GM23338 (cell line): ENCODE results near the gene PIANP. TPM values are rescaled to one million over a fixed set of nuclear protein-coding genes. Genes with fewer than 3 reads are reported as not detected.

ENCODE experiments used
- ATAC-seq: fragments of 200-7000 bp; cut with Tn5 transposase; 3 replicates; pipeline ENCODE4 v1.9.1; 2020
- DNase-seq: peaks from one replicate; pipeline ENCODE4 v3.0.0-alpha.2; 2015; ENCODE audit warnings: low spot score
- H2AFZ ChIP-seq: fragments of 200-600 bp; sonication (generic); 2 replicates; pipeline ENCODE4 v1.8.0; 2016; ENCODE audit warnings: antibody characterized with exemption, mild to moderate bottlenecking, moderate library complexity
- H3F3A ChIP-seq: fragments of 200-600 bp; sonication (generic); replicated peaks from 2 replicates; pipeline ENCODE4 v1.8.0; 2017; ENCODE audit warnings: antibody characterized with exemption, mixed run types, low read depth
- H3K27ac ChIP-seq: fragments of 200-600 bp; sonication (generic); 2 replicates; pipeline ENCODE4 v1.6.1; 2016; ENCODE audit warnings: low read depth
- H3K27me3 ChIP-seq: fragments of 200-600 bp; sonication (generic); 2 replicates; pipeline ENCODE4 v1.8.0; 2016; ENCODE audit warnings: mild to moderate bottlenecking, mixed run types, moderate library complexity; ENCODE audit not compliant: insufficient read depth
- H3K36me3 ChIP-seq: fragments of 200-600 bp; sonication (generic); 2 replicates; pipeline ENCODE4 v1.8.0; 2016; ENCODE audit warnings: mild to moderate bottlenecking; ENCODE audit not compliant: insufficient read depth
- H3K4me1 ChIP-seq: fragments of 200-600 bp; sonication (generic); 2 replicates; pipeline ENCODE4 v1.8.0; 2016; ENCODE audit warnings: mild to moderate bottlenecking, moderate library complexity; ENCODE audit not compliant: insufficient read depth
- H3K4me2 ChIP-seq: fragments of 200-600 bp; sonication (generic); 2 replicates; pipeline ENCODE4 v1.7.1; 2017; ENCODE audit warnings: mixed run types
- H3K4me3 ChIP-seq: fragments of 200-600 bp; sonication (generic); 2 replicates; pipeline ENCODE4 v1.6.1; 2016; ENCODE audit warnings: mixed run types
- H3K79me2 ChIP-seq: fragments of 200-600 bp; sonication (generic); replicated peaks from 2 replicates; pipeline ENCODE4 v1.8.0; 2017; ENCODE audit warnings: mild to moderate bottlenecking; ENCODE audit not compliant: insufficient read depth
- H3K9me2 ChIP-seq: fragments of 200-600 bp; sonication (generic); 2 replicates; pipeline ENCODE4 v1.8.0; 2017; ENCODE audit not compliant: insufficient read depth
- H4K20me1 ChIP-seq: fragments of 200-600 bp; sonication (generic); replicated peaks from 2 replicates; pipeline ENCODE4 v1.8.0; 2017; ENCODE audit warnings: mild to moderate bottlenecking; ENCODE audit not compliant: insufficient read depth
- H3K27ac Mint-ChIP-seq: 2 replicates; pipeline ENCODE4 v1.8.0; 2020; ENCODE audit warnings: inconsistent platforms, mild to moderate bottlenecking, moderate library complexity, mixed read lengths
- H3K27me3 Mint-ChIP-seq: 3 replicates; pipeline ENCODE4 v1.8.0; 2022; ENCODE audit warnings: low read depth, mild to moderate bottlenecking, moderate library complexity, mixed read lengths, inconsistent platforms; ENCODE audit not compliant: insufficient read depth, poor library complexity
- H3K36me3 Mint-ChIP-seq: 3 replicates; pipeline ENCODE4 v1.8.0; 2021; ENCODE audit warnings: low read depth, mild to moderate bottlenecking, inconsistent platforms, moderate library complexity, mixed read lengths
- H3K4me1 Mint-ChIP-seq: 3 replicates; pipeline ENCODE4 v1.8.0; 2020; ENCODE audit warnings: mild to moderate bottlenecking, inconsistent platforms, mixed read lengths
- H3K4me3 Mint-ChIP-seq: 3 replicates; pipeline ENCODE4 v1.8.0; 2021; ENCODE audit warnings: moderate library complexity, mild to moderate bottlenecking, inconsistent platforms, mixed read lengths
- H3K9me3 Mint-ChIP-seq: 3 replicates; pipeline ENCODE4 v1.8.0; 2020; ENCODE audit warnings: moderate library complexity, mild to moderate bottlenecking, inconsistent platforms, mixed read lengths
- EZH2phosphoT487 ChIP-seq: fragments of 200-600 bp; sonication (generic); IDR thresholded peaks from one replicate; pipeline ENCODE4 v1.8.1; 2018; ENCODE audit warnings: antibody characterized with exemption; ENCODE audit not compliant: unreplicated experiment
- JUNB ChIP-seq: IDR thresholded peaks from one replicate; pipeline ENCODE4 v1.6.1; 2016; ENCODE audit warnings: antibody characterized with exemption; ENCODE audit not compliant: unreplicated experiment
- NANOG ChIP-seq: IDR thresholded peaks from 2 replicates; pipeline ENCODE4 v1.6.1; 2016; ENCODE audit warnings: antibody characterized with exemption, borderline replicate concordance
- POLR2AphosphoS5 ChIP-seq: IDR thresholded peaks from 2 replicates; pipeline ENCODE4 v1.6.1; 2016; ENCODE audit warnings: antibody characterized with exemption, low read depth
- REST ChIP-seq: IDR thresholded peaks from one replicate; pipeline ENCODE4 v1.6.1; 2018; ENCODE audit warnings: antibody characterized with exemption; ENCODE audit not compliant: unreplicated experiment
- STAT1 ChIP-seq: IDR thresholded peaks from one replicate; pipeline ENCODE4 v1.6.1; 2016; ENCODE audit warnings: antibody characterized with exemption; ENCODE audit not compliant: unreplicated experiment
- ZNF114 ChIP-seq: fragments of 250-450 bp; sonication (Bioruptor Pico); IDR thresholded peaks from 2 replicates; pipeline ENCODE4 v1.5.0; 2020; ENCODE audit warnings: mild to moderate bottlenecking, moderate library complexity
- ZNF331 ChIP-seq: fragments of 250-450 bp; sonication (Bioruptor Pico); IDR thresholded peaks from 2 replicates; pipeline ENCODE4 v1.5.0; 2020; ENCODE audit warnings: low read depth, mild to moderate bottlenecking, moderate library complexity
- polyA plus RNA-seq: library from polyadenylated mRNA; unstranded; fragments of >200 nt; fragmentation: Nextera tagmentation; extraction: Ambion mirVana; gene quantifications from 2 replicates; pipeline ENCODE4 v1.2.1, GENCODE V29; 2016
- total RNA-seq: library from RNA; depleted of rRNA; stranded (reverse); fragments of >200 nt; shearing (Covaris generic); gene quantifications from 2 replicates; pipeline ENCODE4 v1.2.3, GENCODE V29; 2014
- TF ChIP-seq, protein P1 (sequence below), 2 experiments: fragments of 200-600 bp in 1 of 2; sonication (generic) in 1 of 2; conservative IDR thresholded peaks; 2 replicates each; pipeline versions ENCODE4 v1.5.1 to v1.6.1; 2016 to 2017; ENCODE audit warnings: antibody characterized with exemption in 2 of 2, low read depth in 2 of 2, mild to moderate bottlenecking in 2 of 2, moderate library complexity in 1 of 2

The PIANP gene
- total and polyA plus RNA-seq, 2 experiments from 2014 or later: 2.2 to 6.4 TPM

- peaks cover 39% of the 10 kb centered on the region for H4K20me1 ChIP-seq
- H3K4me1 Mint-ChIP-seq: peaks cover 20% of the 10 kb centered on the region
- peaks cover 91% of the 10 kb centered on the region for H3K79me2 ChIP-seq
- H3K36me3 Mint-ChIP-seq: peaks cover 13% of the 10 kb centered on the region
- no peak for ATAC-seq
- H3K36me3 ChIP-seq: peaks cover under 1% of the 10 kb centered on the region
- TF ChIP-seq, protein P1, sequence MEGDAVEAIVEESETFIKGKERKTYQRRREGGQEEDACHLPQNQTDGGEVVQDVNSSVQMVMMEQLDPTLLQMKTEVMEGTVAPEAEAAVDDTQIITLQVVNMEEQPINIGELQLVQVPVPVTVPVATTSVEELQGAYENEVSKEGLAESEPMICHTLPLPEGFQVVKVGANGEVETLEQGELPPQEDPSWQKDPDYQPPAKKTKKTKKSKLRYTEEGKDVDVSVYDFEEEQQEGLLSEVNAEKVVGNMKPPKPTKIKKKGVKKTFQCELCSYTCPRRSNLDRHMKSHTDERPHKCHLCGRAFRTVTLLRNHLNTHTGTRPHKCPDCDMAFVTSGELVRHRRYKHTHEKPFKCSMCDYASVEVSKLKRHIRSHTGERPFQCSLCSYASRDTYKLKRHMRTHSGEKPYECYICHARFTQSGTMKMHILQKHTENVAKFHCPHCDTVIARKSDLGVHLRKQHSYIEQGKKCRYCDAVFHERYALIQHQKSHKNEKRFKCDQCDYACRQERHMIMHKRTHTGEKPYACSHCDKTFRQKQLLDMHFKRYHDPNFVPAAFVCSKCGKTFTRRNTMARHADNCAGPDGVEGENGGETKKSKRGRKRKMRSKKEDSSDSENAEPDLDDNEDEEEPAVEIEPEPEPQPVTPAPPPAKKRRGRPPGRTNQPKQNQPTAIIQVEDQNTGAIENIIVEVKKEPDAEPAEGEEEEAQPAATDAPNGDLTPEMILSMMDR (conservative IDR thresholded peaks at IDR 0.05; ENCODE audit: low read depth in 2 of 2): peak; percentile 70 to 85
- no peak for TF ChIP-seq ZNF331
- H3K27ac ChIP-seq: no peak overlapping the region
- H3K9me2 ChIP-seq: no peaks in the 10 kb centered on the region
- H3K4me2 ChIP-seq: no peak overlapping the region
- peak; percentile 89 for DNase-seq
- no peaks in the 10 kb centered on the region for H3K27me3 ChIP-seq
- no peak overlapping the region for H3K4me3 Mint-ChIP-seq
- no peak overlapping the region for H3K4me3 ChIP-seq
- H3K4me1 ChIP-seq: peaks cover 14% of the 10 kb centered on the region
- peaks cover 9% of the 10 kb centered on the region for H3F3A ChIP-seq
- H2AFZ ChIP-seq: no peak overlapping the region
- H3K9me3 Mint-ChIP-seq: no peaks in the 10 kb centered on the region
- H3K27me3 Mint-ChIP-seq: peaks cover 15% of the 10 kb centered on the region
- H3K27ac Mint-ChIP-seq: no peak overlapping the region
Measured at GRCh38 chr12:6684609-6685008, 16.0 kb downstream of the PIANP start.

DNA sequence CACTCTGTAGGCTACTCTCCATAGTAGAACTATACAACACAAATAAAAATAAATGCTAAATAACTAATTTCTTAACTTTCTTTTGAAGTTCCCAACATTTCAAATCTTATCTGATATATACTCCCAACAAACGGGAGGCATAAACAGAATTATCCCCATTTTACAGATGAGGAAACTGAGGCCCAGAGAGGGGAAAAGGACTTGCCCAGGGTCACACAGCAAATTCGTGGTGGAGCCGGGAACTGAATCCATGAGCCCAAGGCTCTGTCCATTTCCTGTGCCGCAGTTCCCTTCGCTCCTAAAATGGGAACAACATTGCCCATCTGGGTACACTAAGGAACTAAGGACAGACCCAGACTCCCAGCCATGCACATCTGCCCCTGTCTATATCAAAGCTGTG, 23.7 kb downstream of the PIANP start:
- H3K4me1 ChIP-seq: no peaks in the 10 kb centered on the region
- DNase-seq: no peak
- H3K4me1 Mint-ChIP-seq: no peaks in the 10 kb centered on the region
- no peak overlapping the region for H2AFZ ChIP-seq
- no peak overlapping the region for H3K27ac ChIP-seq
- no peak overlapping the region for H3K4me3 Mint-ChIP-seq
- no peaks in the 10 kb centered on the region for H3K27me3 ChIP-seq
- H3K36me3 Mint-ChIP-seq: peaks cover 68% of the 10 kb centered on the region
- H3F3A ChIP-seq: no peaks in the 10 kb centered on the region; the same call in 1 of the 2 replicates
- no peak overlapping the region for H3K4me3 ChIP-seq
- H3K4me2 ChIP-seq: no peak overlapping the region
- peaks cover 51% of the 10 kb centered on the region for H3K36me3 ChIP-seq
- no peak for ATAC-seq
- peaks cover 13% of the 10 kb centered on the region for H4K20me1 ChIP-seq
- peaks cover 29% of the 10 kb centered on the region for H3K79me2 ChIP-seq
- H3K9me2 ChIP-seq: no peaks in the 10 kb centered on the region
- H3K27me3 Mint-ChIP-seq: peaks cover 3% of the 10 kb centered on the region
- H3K9me3 Mint-ChIP-seq: no peaks in the 10 kb centered on the region
- H3K27ac Mint-ChIP-seq: no peak overlapping the region
- TF ChIP-seq REST: no peak
- TF ChIP-seq, protein P1 (conservative IDR thresholded peaks at IDR 0.05; ENCODE audit: low read depth in 2 of 2): no peak
- TF ChIP-seq POLR2AphosphoS5: no peak
- no peak for TF ChIP-seq STAT1
- TF ChIP-seq EZH2phosphoT487: no peak
- no peak for TF ChIP-seq NANOG
- TF ChIP-seq ZNF114 (CRISPR knock-in tag): no peak
- TF ChIP-seq JUNB: no peak
